ENCODE measurements around the gene ZNF366. TPM values are rescaled to one million over a fixed set of nuclear protein-coding genes. Genes with fewer than 3 reads are reported as not detected.

ZNF366 gene
- under 1 TPM in 2 of 3 donors, not detected in 1; 0.09 to 0.62 TPM for polyA plus RNA-seq

- peak within 1 kb of the TSS in 1 of 5 donors; percentile 31 for H3K4me3 Mint-ChIP-seq
Observed at GRCh38 chr5:72507231-72507906, at the start of gene ZNF366. ZNF366 (minus strand) TSS chr5:72507410; CDS start chr5:72461496, 45,914 bp downstream.

DNA sequence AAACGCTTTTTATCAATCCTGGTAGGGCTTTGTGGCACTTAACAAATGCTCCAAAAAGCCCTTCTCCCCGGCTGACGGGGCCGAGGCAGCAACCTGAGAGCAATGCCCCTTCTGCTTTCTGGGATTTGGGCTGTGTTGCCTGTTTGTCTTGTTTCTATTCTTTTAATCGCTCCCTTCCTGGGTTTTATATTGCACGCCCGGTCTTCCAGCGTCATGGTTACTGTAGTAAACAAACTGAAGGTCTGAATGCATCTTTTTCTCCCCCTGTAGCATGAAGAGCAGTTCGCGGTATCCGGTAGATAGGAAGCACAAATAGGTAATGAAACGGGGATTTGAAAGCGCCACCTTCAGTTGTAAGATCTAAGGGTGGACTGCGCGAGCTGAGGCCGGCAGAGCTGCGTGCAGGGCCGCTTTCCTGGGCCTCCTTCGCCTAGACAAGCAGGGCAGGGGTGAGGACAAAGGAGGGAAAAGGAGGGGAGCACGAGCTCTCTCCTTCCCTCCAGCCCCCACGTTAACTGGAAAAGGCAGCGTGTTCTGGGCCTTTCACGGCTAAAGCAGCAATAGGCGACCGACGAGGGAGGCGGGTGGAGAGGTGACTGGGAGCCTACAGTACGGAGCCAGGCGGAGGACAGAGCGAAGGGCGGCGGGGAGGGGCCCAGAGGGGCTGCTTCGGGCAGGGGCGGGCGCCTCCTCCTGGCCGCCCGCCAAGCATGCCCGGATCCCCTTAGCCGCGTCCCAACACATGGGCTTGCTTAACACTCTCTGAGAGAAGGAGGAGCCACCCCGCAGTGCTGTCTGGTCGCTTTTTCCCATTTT is 49.3 kb upstream of the ZNF366 start:
- Mint-ChIP-seq H3K27ac (no peak overlapping the region), H3K9me3 (peaks cover 0 to 6% (median under 1%) of the 10 kb centered on the region in 6 donors), H3K36me3 (no peaks in the 10 kb centered on the region), H3K4me1 (peaks cover 11 to 15% of the 10 kb centered on the region in 2 donors), H3K27me3 (ENCODE audit: low read depth in 3 of 3) (peaks cover 2 to 19% (median 10%) of the 10 kb centered on the region in 3 donors), H3K4me3 (peak overlapping the region; percentile 69 to 79 (median 71))
- DNase-seq: peak in 2 of 3 donors; percentile 2 to 4

More at GRCh38 chr5:72507231-72507906, at the start of gene ZNF366:
- no peaks in the 10 kb centered on the region for H3K36me3 Mint-ChIP-seq
- H3K27me3 Mint-ChIP-seq (ENCODE audit: low read depth in 3 of 3): peaks cover 2 to 8% (median 2%) of the 10 kb centered on the region in 3 donors
- no peak for DNase-seq
- H3K27ac Mint-ChIP-seq: no peak within 1 kb of the TSS
- no peaks in the 10 kb centered on the region for H3K9me3 Mint-ChIP-seq
- no peaks in the 10 kb centered on the region for H3K4me1 Mint-ChIP-seq

DNA sequence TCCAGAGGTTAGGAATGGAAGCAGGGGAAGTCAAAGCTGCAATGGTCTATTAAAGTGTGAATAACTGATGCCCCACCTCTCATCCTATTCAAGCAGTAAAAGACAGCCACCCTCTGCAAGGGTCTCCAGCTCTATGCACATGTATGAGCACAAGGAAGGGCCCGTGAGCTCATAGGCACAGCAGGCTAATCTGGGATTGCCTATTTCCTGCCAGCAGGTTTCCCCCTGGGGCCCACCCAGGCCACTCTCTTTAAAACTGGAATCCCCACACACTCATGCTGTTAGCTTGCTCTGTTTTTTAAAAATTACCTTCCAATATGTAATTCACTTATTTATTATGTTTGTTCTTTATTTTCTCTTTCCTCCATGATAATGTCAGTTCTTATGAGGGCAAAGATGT is 48.7 kb upstream of the ZNF366 start:
- H3K27ac Mint-ChIP-seq: no peak overlapping the region
- DNase-seq: no peak
- H3K4me3 Mint-ChIP-seq: peak overlapping the region; percentile 69 to 79 (median 71)
- H3K27me3 Mint-ChIP-seq (ENCODE audit: low read depth in 3 of 3): peaks cover 2 to 20% (median 10%) of the 10 kb centered on the region in 3 donors
- peaks cover 0 to 6% (median under 1%) of the 10 kb centered on the region in 6 donors for H3K9me3 Mint-ChIP-seq
- H3K36me3 Mint-ChIP-seq: no peaks in the 10 kb centered on the region
- H3K4me1 Mint-ChIP-seq: peaks cover 11 to 15% of the 10 kb centered on the region in 2 donors

DNA sequence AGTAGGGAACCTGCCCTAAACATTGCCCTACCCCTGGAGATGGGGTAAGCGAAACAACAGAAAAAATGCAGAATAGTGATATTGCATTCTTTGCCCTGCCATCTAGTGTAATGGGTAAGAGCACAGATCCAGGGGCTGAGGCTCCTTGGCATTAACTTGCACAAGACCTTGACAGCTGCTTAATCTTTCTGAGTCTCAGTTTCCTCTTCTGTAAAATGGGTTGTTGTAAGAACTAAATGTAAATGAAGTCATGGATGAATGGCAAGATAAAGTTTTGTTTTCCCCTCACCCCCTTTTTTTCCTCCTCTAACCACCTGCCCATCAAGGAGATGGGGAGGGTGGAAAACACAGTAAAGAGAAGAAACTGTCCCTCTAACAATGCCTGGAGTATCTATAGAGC is 47.7 kb upstream of the ZNF366 start:
- peaks cover 6 to 28% (median 10%) of the 10 kb centered on the region in 3 donors for H3K27me3 Mint-ChIP-seq (ENCODE audit: low read depth in 3 of 3)
- H3K36me3 Mint-ChIP-seq: no peaks in the 10 kb centered on the region
- peaks cover 11 to 15% of the 10 kb centered on the region in 2 donors for H3K4me1 Mint-ChIP-seq
- DNase-seq: no peak
- H3K27ac Mint-ChIP-seq: no peak overlapping the region
- peaks cover 0 to 6% (median under 1%) of the 10 kb centered on the region in 6 donors for H3K9me3 Mint-ChIP-seq
- H3K4me3 Mint-ChIP-seq: no peak overlapping the region

DNA sequence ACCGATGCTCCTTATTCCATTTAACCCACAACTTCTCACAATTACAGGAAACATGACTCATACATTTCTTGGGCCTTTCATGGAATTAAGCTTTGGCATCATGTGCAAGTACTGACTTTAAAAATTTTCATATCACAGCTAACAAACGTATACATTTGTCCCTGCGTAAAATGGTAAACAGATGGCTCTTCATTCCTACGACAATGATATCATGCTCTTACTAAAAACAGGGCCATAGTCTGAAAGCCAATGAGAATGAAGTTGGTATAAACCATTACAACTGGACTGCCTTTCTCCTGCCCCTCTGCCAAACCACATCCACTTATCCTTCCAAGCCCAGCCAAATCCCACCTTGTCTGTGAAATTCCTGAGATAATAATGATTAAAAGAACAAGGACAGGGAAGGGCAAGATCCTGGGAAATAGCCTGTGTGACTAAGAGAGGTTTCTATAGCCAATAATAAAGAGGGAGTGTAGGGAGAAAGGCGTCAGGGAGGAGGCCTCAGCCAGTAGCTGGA is 44.9 kb upstream of the ZNF366 start:
- Mint-ChIP-seq H3K27ac (no peak overlapping the region), H3K36me3 (no peaks in the 10 kb centered on the region), H3K9me3 (peaks cover 0 to 13% (median 2%) of the 10 kb centered on the region in 6 donors), H3K27me3 (ENCODE audit: low read depth in 3 of 3) (peaks cover 8 to 29% (median 8%) of the 10 kb centered on the region in 3 donors), H3K4me3 (no peak overlapping the region), H3K4me1 (peaks cover 8 to 10% of the 10 kb centered on the region in 2 donors)
- no peak for DNase-seq

- H3K4me1 Mint-ChIP-seq: no peaks in the 10 kb centered on the region
- no peak overlapping the region for H3K27ac Mint-ChIP-seq
- no peak overlapping the region for H3K4me3 Mint-ChIP-seq
- H3K9me3 Mint-ChIP-seq: peaks cover 2 to 16% (median 6%) of the 10 kb centered on the region in 6 donors
- H3K27me3 Mint-ChIP-seq (ENCODE audit: low read depth in 3 of 3): peaks cover 4 to 29% (median 8%) of the 10 kb centered on the region in 3 donors
- H3K36me3 Mint-ChIP-seq: no peaks in the 10 kb centered on the region
- DNase-seq: no peak
Observed at GRCh38 chr5:72550595-72550994, 43.4 kb upstream of the ZNF366 start.

- Mint-ChIP-seq H3K9me3 (peaks cover 0 to 21% (median 5%) of the 10 kb centered on the region in 6 donors), H3K27ac (no peak overlapping the region), H3K27me3 (ENCODE audit: low read depth in 3 of 3) (peaks cover 0 to 6% (median 5%) of the 10 kb centered on the region in 3 donors), H3K4me3 (no peak overlapping the region), H3K4me1 (no peaks in the 10 kb centered on the region), H3K36me3 (no peaks in the 10 kb centered on the region)
- DNase-seq: no peak
Observed at GRCh38 chr5:72543811-72544210, 36.6 kb upstream of the ZNF366 start.

GRCh38 chr5:72543365-72543764 is 36.2 kb upstream of the ZNF366 start:
- Mint-ChIP-seq H3K27me3 (ENCODE audit: low read depth in 3 of 3) (peaks cover 0 to 5% (median 3%) of the 10 kb centered on the region in 3 donors), H3K9me3 (peaks cover 0 to 21% (median 4%) of the 10 kb centered on the region in 6 donors), H3K27ac (no peak overlapping the region), H3K36me3 (no peaks in the 10 kb centered on the region), H3K4me3 (no peak overlapping the region), H3K4me1 (no peaks in the 10 kb centered on the region)
- no peak for DNase-seq

- Mint-ChIP-seq H3K27ac (no peak overlapping the region), H3K27me3 (ENCODE audit: low read depth in 3 of 3) (peaks cover 0 to 3% (median 0%) of the 10 kb centered on the region in 3 donors), H3K36me3 (no peaks in the 10 kb centered on the region), H3K4me1 (no peaks in the 10 kb centered on the region), H3K4me3 (no peak overlapping the region), H3K9me3 (peaks cover 0 to 18% (median 3%) of the 10 kb centered on the region in 6 donors)
- DNase-seq: no peak
Observed at GRCh38 chr5:72542695-72543094, 35.5 kb upstream of the ZNF366 start.

GRCh38 chr5:72541501-72542225 is 34.5 kb upstream of the ZNF366 start:
- no peak overlapping the region for H3K27ac Mint-ChIP-seq
- no peaks in the 10 kb centered on the region for H3K36me3 Mint-ChIP-seq
- H3K4me3 Mint-ChIP-seq: no peak overlapping the region
- H3K9me3 Mint-ChIP-seq: peaks cover 0 to 12% (median 3%) of the 10 kb centered on the region in 6 donors
- H3K27me3 Mint-ChIP-seq (ENCODE audit: low read depth in 3 of 3): peaks cover 0 to 3% (median 0%) of the 10 kb centered on the region in 3 donors
- H3K4me1 Mint-ChIP-seq: no peaks in the 10 kb centered on the region
- no peak for DNase-seq

DNA sequence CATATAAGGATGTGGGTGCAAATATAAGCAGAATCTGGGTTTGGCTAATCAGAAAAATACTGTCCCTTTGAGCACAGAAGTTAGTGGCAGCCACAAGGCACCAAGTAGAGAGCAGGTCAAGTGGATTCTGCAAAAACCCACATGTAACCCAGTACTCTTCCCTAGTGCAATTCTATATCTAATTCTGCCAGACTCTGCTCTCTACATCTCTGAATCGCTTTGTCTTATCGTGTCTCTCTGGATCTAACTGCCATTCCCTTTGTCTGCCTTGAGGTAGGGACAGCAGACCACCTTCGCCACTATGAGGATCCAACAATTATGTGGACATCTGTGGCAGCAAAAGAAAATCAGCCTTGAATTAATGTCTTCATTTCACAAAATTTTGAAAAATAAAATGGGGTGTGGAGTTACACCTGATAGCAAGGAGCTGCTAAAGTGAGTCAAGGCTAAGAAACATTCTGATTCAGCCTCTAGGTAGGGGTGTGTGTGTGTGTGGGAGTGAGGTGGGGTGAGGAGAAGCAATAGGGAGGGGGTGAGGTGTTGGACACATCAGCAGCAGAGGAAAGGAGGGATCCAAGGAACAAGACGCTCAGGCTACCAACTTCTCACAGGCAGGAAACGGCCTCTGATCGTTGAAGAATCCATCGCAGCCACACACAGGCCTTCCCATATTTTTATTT is 33.7 kb upstream of the ZNF366 start:
- H3K9me3 Mint-ChIP-seq: peaks cover 0 to 12% (median 1%) of the 10 kb centered on the region in 6 donors
- H3K36me3 Mint-ChIP-seq: no peaks in the 10 kb centered on the region
- H3K4me1 Mint-ChIP-seq: no peaks in the 10 kb centered on the region
- DNase-seq: no peak
- H3K4me3 Mint-ChIP-seq: no peak overlapping the region
- H3K27me3 Mint-ChIP-seq (ENCODE audit: low read depth in 3 of 3): peaks cover 0 to 3% (median 0%) of the 10 kb centered on the region in 3 donors
- no peak overlapping the region for H3K27ac Mint-ChIP-seq

DNA sequence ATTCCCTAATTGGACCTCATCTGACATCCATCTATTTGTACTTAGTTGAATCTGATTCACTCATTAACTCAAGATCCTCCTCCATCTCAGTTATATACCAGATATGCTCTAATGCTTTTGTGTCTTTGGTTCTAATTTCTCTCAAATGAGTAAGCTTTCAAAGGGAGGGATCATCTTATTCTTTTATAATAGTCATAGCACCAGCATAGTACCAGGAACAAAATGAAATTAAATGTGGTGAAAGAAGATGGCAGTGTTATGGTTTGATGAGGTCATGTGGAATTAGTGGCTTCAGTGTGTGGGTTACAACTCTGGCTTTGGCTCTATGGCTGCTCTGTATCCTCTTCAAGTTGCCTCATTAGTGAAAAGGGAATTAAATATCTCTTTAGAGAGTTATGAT is 32.5 kb upstream of the ZNF366 start:
- peaks cover 0 to 3% (median 0%) of the 10 kb centered on the region in 3 donors for H3K27me3 Mint-ChIP-seq (ENCODE audit: low read depth in 3 of 3)
- DNase-seq: no peak
- H3K4me3 Mint-ChIP-seq: no peak overlapping the region
- H3K9me3 Mint-ChIP-seq: peaks cover 0 to 7% (median 0%) of the 10 kb centered on the region in 6 donors
- no peak overlapping the region for H3K27ac Mint-ChIP-seq
- H3K4me1 Mint-ChIP-seq: no peaks in the 10 kb centered on the region
- H3K36me3 Mint-ChIP-seq: no peaks in the 10 kb centered on the region

DNA sequence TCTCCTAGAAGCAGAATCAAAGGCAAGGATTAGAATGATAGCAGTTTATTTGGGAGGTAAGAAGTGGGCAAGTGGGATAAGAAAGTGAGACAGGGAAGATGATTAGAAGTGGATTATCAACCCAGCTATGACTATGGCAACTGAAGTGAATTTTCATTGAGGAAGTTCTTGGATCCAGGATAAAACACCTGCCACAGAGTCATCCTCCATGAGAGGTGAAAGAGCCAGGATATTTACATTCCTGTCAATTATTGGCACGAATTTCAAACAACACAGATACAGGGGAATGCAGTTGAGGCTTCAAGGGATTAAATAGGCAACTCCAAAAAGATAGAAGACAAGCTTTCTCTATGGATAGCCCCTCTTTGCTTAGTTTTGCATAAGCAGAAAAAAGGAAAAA is 31.8 kb upstream of the ZNF366 start:
- no peaks in the 10 kb centered on the region for H3K4me1 Mint-ChIP-seq
- H3K27ac Mint-ChIP-seq: no peak overlapping the region
- no peaks in the 10 kb centered on the region for H3K36me3 Mint-ChIP-seq

More for the DNA sequence above, 31.8 kb upstream of the ZNF366 start:
- Mint-ChIP-seq H3K27me3 (ENCODE audit: low read depth in 3 of 3) (peaks cover 0 to 3% (median 0%) of the 10 kb centered on the region in 3 donors), H3K9me3 (peaks cover 0 to 7% (median 0%) of the 10 kb centered on the region in 6 donors), H3K4me3 (no peak overlapping the region)
- no peak for DNase-seq
